Neural progenitor cell (in vitro differentiated cells): ENCODE measurements around the gene ZCCHC7. TPM values are rescaled to one million over a fixed set of nuclear protein-coding genes. Genes with fewer than 3 reads are reported as not detected.
"Not testable (repeated sequence)": the region's sequence is repeated elsewhere in the genome, so short reads cannot be mapped to it uniquely, and the experiment has no call there.

ENCODE experiments used
- DNase-seq: peaks from one replicate; pipeline ENCODE4 v3.0.0-alpha.2; 2016; ENCODE audit warnings: low spot score
- H2AFZ ChIP-seq: fragments of 200-600 bp; sonication (generic); replicated peaks from 2 replicates; pipeline ENCODE4 v1.6.1; 2016; ENCODE audit warnings: antibody characterized with exemption
- H3F3A ChIP-seq: fragments of 200-600 bp; sonication (generic); 2 replicates; pipeline ENCODE4 v1.6.1; 2016; ENCODE audit warnings: antibody characterized with exemption, low read depth
- H3K27ac ChIP-seq: fragments of 200-600 bp; sonication (generic); 2 replicates; pipeline ENCODE4 v1.5.1; 2016; ENCODE audit warnings: mild to moderate bottlenecking
- H3K27me3 ChIP-seq: fragments of 200-600 bp; sonication (generic); 2 replicates; pipeline ENCODE4 v1.6.1; 2016; ENCODE audit warnings: mild to moderate bottlenecking, moderate library complexity
- H3K36me3 ChIP-seq: fragments of 200-600 bp; sonication (generic); 2 replicates; pipeline ENCODE4 v1.5.1; 2016
- H3K4me1 ChIP-seq: fragments of 200-600 bp; sonication (generic); 2 replicates; pipeline ENCODE4 v1.6.1; 2016; ENCODE audit warnings: mixed run types
- H3K4me2 ChIP-seq: fragments of 200-600 bp; sonication (generic); 2 replicates; pipeline ENCODE4 v1.6.1; 2016
- H3K4me3 ChIP-seq: fragments of 200-600 bp; sonication (generic); 2 replicates; pipeline ENCODE4 v1.5.1; 2016
- H3K79me2 ChIP-seq: fragments of 200-600 bp; sonication (generic); 2 replicates; pipeline ENCODE4 v1.6.1; 2016; ENCODE audit warnings: low read depth
- H3K9ac ChIP-seq: fragments of 200-600 bp; sonication (generic); 2 replicates; pipeline ENCODE4 v1.6.1; 2016
- H3K9me3 ChIP-seq: fragments of 200-600 bp; sonication (generic); 2 replicates; pipeline ENCODE4 v1.5.1; 2016; ENCODE audit warnings: low read depth
- H4K20me1 ChIP-seq: fragments of 200-600 bp; sonication (generic); 2 replicates; pipeline ENCODE4 v1.6.1; 2016; ENCODE audit warnings: low read depth
- H3K27ac Mint-ChIP-seq: 3 replicates; pipeline ENCODE4 v1.8.0; 2021; ENCODE audit warnings: mixed read lengths
- H3K27me3 Mint-ChIP-seq: 2 replicates; pipeline ENCODE4 v1.8.0; 2022; ENCODE audit warnings: low read depth, mild to moderate bottlenecking, inconsistent platforms, moderate library complexity, mixed read lengths; ENCODE audit not compliant: insufficient read depth
- H3K36me3 Mint-ChIP-seq: 3 replicates; pipeline ENCODE4 v1.8.0; 2021; ENCODE audit warnings: mixed read lengths
- H3K4me1 Mint-ChIP-seq: 3 replicates; pipeline ENCODE4 v1.8.0; 2021; ENCODE audit warnings: mixed read lengths
- H3K4me3 Mint-ChIP-seq: 3 replicates; pipeline ENCODE4 v1.8.0; 2021; ENCODE audit warnings: mild to moderate bottlenecking, moderate library complexity, mixed read lengths
- H3K9me3 Mint-ChIP-seq: 3 replicates; pipeline ENCODE4 v1.8.0; 2020; ENCODE audit warnings: mixed read lengths
- CTCF ChIP-seq: fragments of 200-600 bp; sonication (generic); IDR thresholded peaks from 2 replicates; pipeline ENCODE4 v1.5.1; 2017; ENCODE audit warnings: antibody characterized with exemption, mild to moderate bottlenecking
- EZH2 ChIP-seq: fragments of 200-600 bp; sonication (generic); IDR thresholded peaks from 2 replicates; pipeline ENCODE4 v1.6.1; 2017; ENCODE audit warnings: antibody characterized with exemption, mild to moderate bottlenecking, moderate library complexity
- EZH2phosphoT487 ChIP-seq: fragments of 200-600 bp; sonication (generic); IDR thresholded peaks from 2 replicates; pipeline ENCODE4 v1.6.1; 2017; ENCODE audit warnings: antibody characterized with exemption
- total RNA-seq: library from RNA; depleted of rRNA; stranded (reverse); fragments of >200 nt; gene quantifications from 2 replicates; pipeline ENCODE4 v1.2.3, GENCODE V29; 2015; ENCODE audit warnings: low replicate concordance

ZCCHC7 gene
- total RNA-seq, 1 donor from 2014 or later = 27.6 TPM

GRCh38 chr9:37082214-37082765, 38.1 kb upstream of the ZCCHC7 start:
- Mint-ChIP-seq H3K27ac (no peak overlapping the region), H3K27me3 (peaks cover 2% of the 10 kb centered on the region), H3K9me3 (no peaks in the 10 kb centered on the region), H3K4me1 (peaks cover 17% of the 10 kb centered on the region), H3K36me3 (peaks cover 10% of the 10 kb centered on the region), H3K4me3 (peak overlapping the region; percentile 54)
- H3K27me3 ChIP-seq = peaks cover 11% of the 10 kb centered on the region
- H3K4me2 ChIP-seq = no peak overlapping the region
- peaks cover 20% of the 10 kb centered on the region for H4K20me1 ChIP-seq
- TF ChIP-seq EZH2phosphoT487 (no peak), CTCF (no peak), EZH2 (no peak)
- H3K9me3 ChIP-seq = peaks cover 6% of the 10 kb centered on the region
- no peak overlapping the region for H3K4me3 ChIP-seq
- no peaks in the 10 kb centered on the region for H3K36me3 ChIP-seq
- H3K27ac ChIP-seq = no peak overlapping the region
- H3K79me2 ChIP-seq = peaks cover 49% of the 10 kb centered on the region
- H2AFZ ChIP-seq = no peak overlapping the region
- H3K9ac ChIP-seq = no peak overlapping the region
- peaks cover 4% of the 10 kb centered on the region for H3K4me1 ChIP-seq
- DNase-seq = no peak
- peaks cover 4% of the 10 kb centered on the region for H3F3A ChIP-seq

- Mint-ChIP-seq H3K9me3 (no peaks in the 10 kb centered on the region), H3K4me3 (no peak overlapping the region), H3K27me3 (peaks cover 2% of the 10 kb centered on the region), H3K36me3 (peaks cover 17% of the 10 kb centered on the region), H3K4me1 (peaks cover 17% of the 10 kb centered on the region), H3K27ac (no peak overlapping the region)
- H2AFZ ChIP-seq = no peak overlapping the region
- no peaks in the 10 kb centered on the region for H3K36me3 ChIP-seq
- peaks cover 20% of the 10 kb centered on the region for H4K20me1 ChIP-seq
- peaks cover 4% of the 10 kb centered on the region for H3K4me1 ChIP-seq
- no peak for DNase-seq
- TF ChIP-seq EZH2phosphoT487 = no peak
- TF ChIP-seq EZH2 = no peak
- TF ChIP-seq CTCF = no peak
- H3K9ac ChIP-seq = no peak overlapping the region
- no peak overlapping the region for H3K4me3 ChIP-seq
- peaks cover 6% of the 10 kb centered on the region for H3K27me3 ChIP-seq
- H3K9me3 ChIP-seq = peaks cover 5% of the 10 kb centered on the region
- no peak overlapping the region for H3K4me2 ChIP-seq
- H3K79me2 ChIP-seq = peaks cover 49% of the 10 kb centered on the region
- H3F3A ChIP-seq = peaks cover under 1% of the 10 kb centered on the region
- no peak overlapping the region for H3K27ac ChIP-seq
Measured at GRCh38 chr9:37083654-37084053, 36.7 kb upstream of the ZCCHC7 start.

- peaks cover 19% of the 10 kb centered on the region for H3K36me3 Mint-ChIP-seq
- Histone ChIP-seq H3K9me3 (no peaks in the 10 kb centered on the region), H3K4me1 (peaks cover 4% of the 10 kb centered on the region), H3K4me3 (no peak overlapping the region), H3F3A (no peaks in the 10 kb centered on the region), H3K27me3 (no peaks in the 10 kb centered on the region), H3K36me3 (no peaks in the 10 kb centered on the region), H3K9ac (no peak overlapping the region), H3K27ac (no peak overlapping the region), H2AFZ (no peak overlapping the region), H4K20me1 (peaks cover 20% of the 10 kb centered on the region), H3K4me2 (no peak overlapping the region), H3K79me2 (peaks cover 49% of the 10 kb centered on the region)
- no peaks in the 10 kb centered on the region for H3K9me3 Mint-ChIP-seq
- DNase-seq = no peak
- no peak for TF ChIP-seq EZH2
- TF ChIP-seq EZH2phosphoT487 = no peak
- no peak for TF ChIP-seq CTCF
- no peaks in the 10 kb centered on the region for H3K27me3 Mint-ChIP-seq
- peaks cover 13% of the 10 kb centered on the region for H3K4me1 Mint-ChIP-seq
- no peak overlapping the region for H3K27ac Mint-ChIP-seq
- H3K4me3 Mint-ChIP-seq = no peak overlapping the region
Measured at GRCh38 chr9:37085233-37085632, 35.1 kb upstream of the ZCCHC7 start.

- H3K9me3 Mint-ChIP-seq, H3K4me2 ChIP-seq, H3K27ac Mint-ChIP-seq, DNase-seq, H3K4me3 Mint-ChIP-seq, H3K9me3 ChIP-seq, H3K79me2 ChIP-seq, H2AFZ ChIP-seq, H3K27me3 ChIP-seq, H3K4me1 ChIP-seq, H3K36me3 ChIP-seq, H3K36me3 Mint-ChIP-seq, H3K4me1 Mint-ChIP-seq, H3K27me3 Mint-ChIP-seq, H3K9ac ChIP-seq, H3F3A ChIP-seq, H3K27ac ChIP-seq, H3K4me3 ChIP-seq, H4K20me1 ChIP-seq: not testable (repeated sequence)
Measured at GRCh38 chr9:37092714-37093295, 27.6 kb upstream of the ZCCHC7 start.
